Endothelial cell of umbilical vein (primary cell): ENCODE measurements around the gene RAB42. TPM values are rescaled to one million over a fixed set of nuclear protein-coding genes. Genes with fewer than 3 reads are reported as not detected.
"Not testable (repeated sequence)": the region's sequence is repeated elsewhere in the genome, so short reads cannot be mapped to it uniquely, and the experiment has no call there.

Source experiments
- BruUV-seq: library from RNA; stranded (reverse); fragments of 400-500 nt; replicated peaks from 2 replicates; lab custom pipeline; 2021; lab: Mats Ljungman, UMichigan
- CTCF ChIA-PET: fragments of 300-600, 350-600 bp; sonication (Branson Sonifier 250); formaldehyde crosslinking; loops from one replicate; lab custom pipeline; 2021; ENCODE audit warnings: antibody characterized with exemption, inconsistent platforms; lab: Charles Lee
- POLR2A ChIA-PET: fragments of 300-600, 350-600 bp; sonication (Branson Sonifier 250); formaldehyde crosslinking; loops from one replicate; lab custom pipeline; 2021; ENCODE audit warnings: antibody characterized with exemption, inconsistent platforms; lab: Charles Lee
- DNase-seq: peaks from one replicate; pipeline ENCODE4 v3.0.0-alpha.2; 2011; ENCODE audit warnings: low read depth, low spot score
- FAIRE-seq: peaks from 2 replicates; lab custom pipeline; 2011; peaks lifted over from hg19 to GRCh38; lab: Jason Lieb, UNC
- H2AFZ ChIP-seq: 2 replicates; pipeline ENCODE4 v1.6.0; 2012; ENCODE audit warnings: low read depth, low read length, control low read depth, inconsistent platforms
- H3K27ac ChIP-seq: 2 replicates; pipeline ENCODE4 v1.5.1; 2011; ENCODE audit warnings: low read depth, mild to moderate bottlenecking, control low read depth, low read length, moderate library complexity; ENCODE audit not compliant: insufficient read depth
- H3K27me3 ChIP-seq, 2 experiments: 2 replicates each; pipeline versions ENCODE4 v1.6.0 to v1.6.1; 2011; ENCODE audit warnings: low read length in 2 of 2, mixed read lengths in 1 of 2; ENCODE audit not compliant: control insufficient read depth in 2 of 2, insufficient read depth in 2 of 2
- H3K36me3 ChIP-seq, 2 experiments: 2 replicates in 1 of 2; 3 replicates in 1 of 2; pipeline ENCODE4 v1.5.1; 2011; ENCODE audit warnings: low read length in 2 of 2, mild to moderate bottlenecking in 1 of 2, moderate library complexity in 1 of 2; ENCODE audit not compliant: control insufficient read depth in 2 of 2, insufficient read depth in 2 of 2; ENCODE audit errors: extremely low read depth in 1 of 2
- H3K4me1 ChIP-seq: 3 replicates; pipeline ENCODE4 v1.5.1; 2011; ENCODE audit warnings: mild to moderate bottlenecking, low read length; ENCODE audit not compliant: control insufficient read depth, insufficient read depth; ENCODE audit errors: extremely low read depth
- H3K4me2 ChIP-seq: 2 replicates; pipeline ENCODE4 v1.6.1; 2011; ENCODE audit warnings: low read length, control low read depth, mixed read lengths; ENCODE audit not compliant: insufficient read depth
- H3K4me3 ChIP-seq, 3 experiments: fragments of 200-600 bp in 1 of 3; sonication (generic), shearing (Covaris generic) in 1 of 3; replicated peaks in 1 of 3; 2 replicates each; pipeline ENCODE4 v1.5.1; 2011 to 2016; ENCODE audit warnings: control low read depth in 3 of 3, low read length in 3 of 3, mild to moderate bottlenecking in 2 of 3, inconsistent platforms in 1 of 3, low read depth in 1 of 3, moderate library complexity in 1 of 3; ENCODE audit not compliant: insufficient read depth in 1 of 3
- H3K79me2 ChIP-seq: 2 replicates; pipeline ENCODE4 v1.6.0; 2012; ENCODE audit warnings: low read length, inconsistent platforms; ENCODE audit not compliant: control insufficient read depth, insufficient read depth
- H3K9ac ChIP-seq: replicated peaks from 2 replicates; pipeline ENCODE3; 2011; ENCODE audit warnings: low read length, control low read depth; ENCODE audit not compliant: insufficient read depth; ENCODE audit errors: extremely low read depth
- H3K9me1 ChIP-seq: replicated peaks from 3 replicates; pipeline ENCODE4 v1.6.0; 2011; ENCODE audit warnings: mild to moderate bottlenecking, low read length; ENCODE audit not compliant: control insufficient read depth, insufficient read depth; ENCODE audit errors: extremely low read depth
- H3K9me3 ChIP-seq: replicated peaks from 2 replicates; pipeline ENCODE4 v1.5.1; 2012; ENCODE audit warnings: low read length, inconsistent platforms; ENCODE audit not compliant: control insufficient read depth, insufficient read depth
- H4K20me1 ChIP-seq: replicated peaks from 2 replicates; pipeline ENCODE3; 2011; ENCODE audit warnings: mild to moderate bottlenecking, low read length; ENCODE audit not compliant: control insufficient read depth, insufficient read depth; ENCODE audit errors: extremely low read depth
- EZH2 ChIP-seq: IDR thresholded peaks from 2 replicates; pipeline ENCODE4 v1.6.1; 2012; ENCODE audit warnings: borderline replicate concordance, low read depth, mild to moderate bottlenecking, moderate library complexity, low read length, inconsistent platforms; ENCODE audit not compliant: severe bottlenecking
- FOS ChIP-seq: IDR thresholded peaks from 2 replicates; pipeline ENCODE4 v1.6.1; 2011; ENCODE audit warnings: mild to moderate bottlenecking, low read length, moderate library complexity, borderline replicate concordance; ENCODE audit not compliant: insufficient read depth
- GATA2 ChIP-seq: IDR thresholded peaks from 2 replicates; pipeline ENCODE4 v1.7.0; 2011; ENCODE audit warnings: low read depth, mild to moderate bottlenecking, moderate library complexity, mixed read lengths, low read length; ENCODE audit not compliant: insufficient read length, insufficient read depth
- JUN ChIP-seq: IDR thresholded peaks from 2 replicates; pipeline ENCODE4 v1.6.1; 2011; ENCODE audit warnings: borderline replicate concordance, low read depth; ENCODE audit not compliant: insufficient read length, insufficient read depth
- MAX ChIP-seq: IDR thresholded peaks from 2 replicates; pipeline ENCODE4 v1.6.1; 2011; ENCODE audit not compliant: insufficient read depth, insufficient read length
- MYC ChIP-seq: IDR thresholded peaks from one replicate; pipeline ENCODE4 v1.6.1; 2011; ENCODE audit warnings: mild to moderate bottlenecking, low read depth, low read length
- POLR2A ChIP-seq: IDR thresholded peaks from 2 replicates; pipeline ENCODE4 v1.6.1; 2012; ENCODE audit warnings: low read depth, mild to moderate bottlenecking, control low read depth, low read length
- POLR2AphosphoS5 ChIP-seq: IDR thresholded peaks from 2 replicates; pipeline ENCODE4 v1.6.1; 2012; ENCODE audit warnings: low read depth, mild to moderate bottlenecking, control low read depth, low read length, moderate library complexity; ENCODE audit not compliant: insufficient read depth
- dilution Hi-C: fragments of 300-500 bp; cut with MboI; formaldehyde crosslinking; loops from one replicate; pipeline ENCODE4 v1.15.0; 2019; ENCODE audit warnings: low sequenced_read_pairs; ENCODE audit not compliant: extremely low pct_ligation_motif_present
- intact Hi-C: fragments of 100-400 bp; cut with micrococcal nuclease; formaldehyde crosslinking; loops from one replicate; pipeline ENCODE4 v1.10.0; 2022
- polyA plus RNA-seq, 4 experiments: library from polyadenylated mRNA; depleted of rRNA in 3 of 4; stranded (reverse) in 3 of 4; unstranded in 1 of 4; fragments of >200 nt; gene quantifications; 2 replicates each; pipeline versions ENCODE4 v1.2.1 to v1.2.3, GENCODE V29; 2011 to 2012; ENCODE audit warnings: missing spikeins in 1 of 4
- total RNA-seq: library from RNA; stranded (reverse); gene quantifications from 2 replicates; pipeline ENCODE4 v1.2.3, GENCODE V29; 2021
- TF ChIP-seq, protein P1 (sequence below), 2 donors: IDR thresholded peaks; 1 replicate in 1 of 2; 2 replicates in 1 of 2; pipeline ENCODE4 v1.5.1; 2011; ENCODE audit warnings: low read length in 2 of 2, mild to moderate bottlenecking in 2 of 2, moderate library complexity in 2 of 2, control low read depth in 1 of 2, inconsistent platforms in 1 of 2, low read depth in 1 of 2; ENCODE audit not compliant: insufficient read depth in 1 of 2; ENCODE audit errors: extremely low read depth in 1 of 2

The RAB42 gene
- total and polyA plus RNA-seq, 2 donors (not counting 3 experiments of a cell fraction or from before 2014, with no cell fraction given), result 1.2 to 1.8 TPM

DNA sequence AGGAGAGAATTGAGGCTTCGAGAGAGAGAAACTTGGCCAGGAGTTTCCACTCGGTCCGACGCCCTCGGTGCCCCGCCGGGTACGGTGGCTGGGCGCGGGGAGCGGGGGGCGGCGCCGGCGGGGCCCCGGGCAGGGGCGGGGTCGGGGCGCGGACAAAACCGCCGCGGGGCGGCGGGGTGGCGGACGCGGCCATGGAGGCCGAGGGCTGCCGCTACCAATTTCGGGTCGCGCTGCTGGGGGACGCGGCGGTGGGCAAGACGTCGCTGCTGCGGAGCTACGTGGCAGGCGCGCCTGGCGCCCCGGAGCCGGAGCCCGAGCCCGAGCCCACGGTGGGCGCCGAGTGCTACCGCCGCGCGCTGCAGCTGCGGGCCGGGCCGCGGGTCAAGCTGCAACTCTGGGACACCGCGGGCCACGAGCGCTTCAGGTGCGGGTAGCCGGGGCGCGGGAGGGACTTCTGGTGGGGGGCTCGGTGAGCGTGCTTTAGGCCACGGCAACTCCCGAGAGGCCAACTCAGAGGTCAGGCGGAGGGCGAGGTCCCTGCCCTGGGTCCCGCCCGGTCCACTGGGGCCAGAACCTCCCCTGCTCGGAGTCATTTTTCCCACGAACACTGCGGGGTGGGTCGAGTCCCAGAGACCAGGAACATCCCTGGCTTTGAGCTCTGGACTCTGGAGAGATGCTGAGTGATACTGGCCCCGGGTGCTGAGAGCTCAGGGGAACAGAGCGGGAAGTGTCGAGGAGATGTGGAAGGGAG, 431 bp downstream of the RAB42 start:
- Histone ChIP-seq H3K36me3 (no peaks in the 10 kb centered on the region), H3K4me3 (peak overlapping the region in 2 of 3 experiments; percentile 31 to 37), H3K27me3 (no peaks in the 10 kb centered on the region), H3K79me2 (no peaks in the 10 kb centered on the region), H2AFZ (peak overlapping the region; percentile 88), H3K9ac (no peak overlapping the region), H3K9me1 (no peaks in the 10 kb centered on the region), H3K27ac (no peak overlapping the region), H3K4me1 (peaks cover 3% of the 10 kb centered on the region), H4K20me1 (no peaks in the 10 kb centered on the region), H3K9me3 (no peaks in the 10 kb centered on the region), H3K4me2 (peak overlapping the region; percentile 50)
- POLR2A ChIA-PET, result interaction anchor here (0.6 to 1.4 kb wide), 3 partner anchors 11 to 1728 kb away, joined by 5 to 8 read pairs (median 6); no protein-coding TSS in a partner anchor
- intact Hi-C loops (no loop called here), dilution Hi-C loops (no loop called here)
- no TSS peak for BruUV-seq
- DNase-seq (no peak), FAIRE-seq (peak; percentile 35)
- TF ChIP-seq, protein P1, sequence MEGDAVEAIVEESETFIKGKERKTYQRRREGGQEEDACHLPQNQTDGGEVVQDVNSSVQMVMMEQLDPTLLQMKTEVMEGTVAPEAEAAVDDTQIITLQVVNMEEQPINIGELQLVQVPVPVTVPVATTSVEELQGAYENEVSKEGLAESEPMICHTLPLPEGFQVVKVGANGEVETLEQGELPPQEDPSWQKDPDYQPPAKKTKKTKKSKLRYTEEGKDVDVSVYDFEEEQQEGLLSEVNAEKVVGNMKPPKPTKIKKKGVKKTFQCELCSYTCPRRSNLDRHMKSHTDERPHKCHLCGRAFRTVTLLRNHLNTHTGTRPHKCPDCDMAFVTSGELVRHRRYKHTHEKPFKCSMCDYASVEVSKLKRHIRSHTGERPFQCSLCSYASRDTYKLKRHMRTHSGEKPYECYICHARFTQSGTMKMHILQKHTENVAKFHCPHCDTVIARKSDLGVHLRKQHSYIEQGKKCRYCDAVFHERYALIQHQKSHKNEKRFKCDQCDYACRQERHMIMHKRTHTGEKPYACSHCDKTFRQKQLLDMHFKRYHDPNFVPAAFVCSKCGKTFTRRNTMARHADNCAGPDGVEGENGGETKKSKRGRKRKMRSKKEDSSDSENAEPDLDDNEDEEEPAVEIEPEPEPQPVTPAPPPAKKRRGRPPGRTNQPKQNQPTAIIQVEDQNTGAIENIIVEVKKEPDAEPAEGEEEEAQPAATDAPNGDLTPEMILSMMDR (IDR thresholded peaks at IDR 0.05; ENCODE audit: extremely low read depth in 1 of 2, insufficient read depth in 1 of 2, low read depth in 1 of 2, low read length in 2 of 2), result no peak
- no peak for TF ChIP-seq EZH2
- no peak for TF ChIP-seq POLR2AphosphoS5
- no peak for TF ChIP-seq MYC
- no peak for TF ChIP-seq MAX
- TF ChIP-seq POLR2A, result no peak
- TF ChIP-seq JUN, result no peak
- TF ChIP-seq GATA2, result no peak
- no peak for TF ChIP-seq FOS
- CTCF ChIA-PET, result interaction anchor here (0.6 to 1.9 kb wide), 3 partner anchors 10 to 231 kb away, joined by 3 to 10 read pairs (median 5); no protein-coding TSS in a partner anchor

GRCh38 chr1:28593988-28594356, 1.9 kb downstream of the RAB42 start:
- FAIRE-seq, H2AFZ ChIP-seq, H3K4me3 ChIP-seq, POLR2A ChIA-PET, H3K27me3 ChIP-seq, H4K20me1 ChIP-seq, H3K4me2 ChIP-seq, DNase-seq, H3K36me3 ChIP-seq, BruUV-seq, H3K27ac ChIP-seq, H3K9me1 ChIP-seq, H3K4me1 ChIP-seq, H3K79me2 ChIP-seq, dilution Hi-C loops, intact Hi-C loops, H3K9me3 ChIP-seq, H3K9ac ChIP-seq: not testable (repeated sequence)
- CTCF ChIA-PET, result interaction anchor here (0.7 to 1.9 kb wide), 2 partner anchors 9 kb away, joined by 3 to 10 read pairs; no protein-coding TSS in a partner anchor
